CD4-positive, alpha-beta T cell (primary cell): ENCODE data around the gene CR1. TPM values are rescaled to one million over a fixed set of nuclear protein-coding genes. Genes with fewer than 3 reads are reported as not detected.

Source experiments
- ATAC-seq: fragments of 200-7000 bp; cut with Tn5 transposase; one replicate; pipeline ENCODE4 v1.10.0; 2022; ENCODE audit warnings: mild to moderate bottlenecking; ENCODE audit not compliant: poor library complexity
- CTCF ChIA-PET: fragments of 350-600 bp; sonication (Branson Sonifier 250); formaldehyde crosslinking; loops from one replicate; lab custom pipeline; 2021; ENCODE audit warnings: antibody characterized with exemption, inconsistent platforms; lab: Charles Lee
- POLR2A ChIA-PET: fragments of 350-600 bp; sonication (Branson Sonifier 250); formaldehyde crosslinking; loops from one replicate; lab custom pipeline; 2021; ENCODE audit warnings: antibody characterized with exemption, inconsistent platforms; lab: Charles Lee
- DNase-seq, 14 experiments: peaks; one replicate each; pipeline ENCODE4 v3.0.0-alpha.2; 2013 to 2020; ENCODE audit warnings: mixed read lengths in 2 of 14
- H3K27ac ChIP-seq, 2 donors: one replicate each; pipeline versions ENCODE4 v1.5.1 to v1.7.0; 2013; ENCODE audit warnings: low read length in 2 of 2, low read depth in 1 of 2, mild to moderate bottlenecking in 1 of 2
- H3K27me3 ChIP-seq, 2 experiments: 1 replicate in 1 of 2; 2 replicates in 1 of 2; pipeline versions ENCODE4 v1.6.1 to v1.7.0; 2013; ENCODE audit warnings: low read length in 2 of 2, control low read depth in 1 of 2, mild to moderate bottlenecking in 1 of 2, moderate library complexity in 1 of 2; ENCODE audit not compliant: insufficient read depth in 2 of 2, control insufficient read depth in 1 of 2
- H3K36me3 ChIP-seq: one replicate; pipeline ENCODE4 v1.6.1; 2013; ENCODE audit warnings: low read length, control low read depth; ENCODE audit not compliant: insufficient read depth
- H3K4me1 ChIP-seq: one replicate; pipeline ENCODE4 v1.6.1; 2013; ENCODE audit warnings: low read length, control low read depth; ENCODE audit not compliant: insufficient read depth
- H3K4me3 ChIP-seq: one replicate; pipeline ENCODE4 v1.5.1; 2013; ENCODE audit warnings: mild to moderate bottlenecking, low read length, moderate library complexity
- H3K9me3 ChIP-seq, 2 experiments: 1 replicate in 1 of 2; 2 replicates in 1 of 2; pipeline versions ENCODE4 v1.6.1 to v1.7.0; 2013; ENCODE audit warnings: low read length in 2 of 2, mild to moderate bottlenecking in 2 of 2, control low read depth in 1 of 2, moderate library complexity in 1 of 2; ENCODE audit not compliant: control insufficient read depth in 1 of 2, insufficient read depth in 1 of 2
- H3K27ac Mint-ChIP-seq: one replicate; pipeline ENCODE4 v1.8.0; 2020; ENCODE audit warnings: mixed read lengths
- H3K27me3 Mint-ChIP-seq: one replicate; pipeline ENCODE4 v1.8.0; 2021; ENCODE audit warnings: mixed read lengths
- H3K36me3 Mint-ChIP-seq: one replicate; pipeline ENCODE4 v1.8.0; 2021; ENCODE audit warnings: low read depth, mixed read lengths
- H3K4me1 Mint-ChIP-seq: one replicate; pipeline ENCODE4 v1.8.0; 2021; ENCODE audit warnings: low read depth, mixed read lengths
- H3K4me3 Mint-ChIP-seq: one replicate; pipeline ENCODE4 v1.8.0; 2020; ENCODE audit warnings: mild to moderate bottlenecking, mixed read lengths
- H3K9me3 Mint-ChIP-seq: one replicate; pipeline ENCODE4 v1.8.0; 2020; ENCODE audit warnings: mixed read lengths
- intact Hi-C, 2 experiments: fragments of 100-400 bp; cut with DNase I in 1 of 2; cut with micrococcal nuclease in 1 of 2; formaldehyde crosslinking; loops; one replicate each; pipeline versions ENCODE4 v1.15.1 to v1.9.0; 2023 to 2025; cut with DNase I, micrococcal nuclease
- total RNA-seq, 174 experiments: library from RNA in 2 of 174; stranded (reverse) in 2 of 174; gene quantifications; one replicate each; pipeline ENCODE4 v1.2.3 and lab custom pipeline; 2021 to 2026
- TF ChIP-seq, protein P1 (sequence below): fragments of 200-600 bp; IDR thresholded peaks from one replicate; pipeline ENCODE4 v1.8.0; 2022; ENCODE audit warnings: antibody characterized with exemption, mild to moderate bottlenecking

Gene CR1
- total RNA-seq, 2 experiments from 2014 or later, result 2.8 to 3.1 TPM

DNA sequence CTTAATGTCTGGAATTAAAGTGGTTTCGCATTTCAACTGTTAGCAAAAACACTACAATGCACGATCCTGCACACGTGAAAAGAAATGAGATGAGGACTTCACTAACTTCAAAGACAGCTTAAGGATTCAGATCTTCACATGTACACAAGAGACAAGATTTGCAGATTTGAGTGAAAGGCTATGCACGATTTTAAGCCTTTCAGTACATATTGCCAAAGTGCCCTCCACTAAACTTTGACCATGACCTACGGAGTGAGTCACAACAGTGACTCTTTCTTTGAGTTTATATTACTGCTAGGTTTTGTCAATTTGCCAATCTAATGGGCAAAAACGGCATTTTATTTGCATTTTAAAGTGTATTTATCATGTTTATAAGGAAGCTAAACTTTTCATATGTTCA is 107.8 kb downstream of the CR1 start:
- intact Hi-C loops, result no loop called here
- peaks cover 11% of the 10 kb centered on the region for H3K27me3 Mint-ChIP-seq

DNA sequence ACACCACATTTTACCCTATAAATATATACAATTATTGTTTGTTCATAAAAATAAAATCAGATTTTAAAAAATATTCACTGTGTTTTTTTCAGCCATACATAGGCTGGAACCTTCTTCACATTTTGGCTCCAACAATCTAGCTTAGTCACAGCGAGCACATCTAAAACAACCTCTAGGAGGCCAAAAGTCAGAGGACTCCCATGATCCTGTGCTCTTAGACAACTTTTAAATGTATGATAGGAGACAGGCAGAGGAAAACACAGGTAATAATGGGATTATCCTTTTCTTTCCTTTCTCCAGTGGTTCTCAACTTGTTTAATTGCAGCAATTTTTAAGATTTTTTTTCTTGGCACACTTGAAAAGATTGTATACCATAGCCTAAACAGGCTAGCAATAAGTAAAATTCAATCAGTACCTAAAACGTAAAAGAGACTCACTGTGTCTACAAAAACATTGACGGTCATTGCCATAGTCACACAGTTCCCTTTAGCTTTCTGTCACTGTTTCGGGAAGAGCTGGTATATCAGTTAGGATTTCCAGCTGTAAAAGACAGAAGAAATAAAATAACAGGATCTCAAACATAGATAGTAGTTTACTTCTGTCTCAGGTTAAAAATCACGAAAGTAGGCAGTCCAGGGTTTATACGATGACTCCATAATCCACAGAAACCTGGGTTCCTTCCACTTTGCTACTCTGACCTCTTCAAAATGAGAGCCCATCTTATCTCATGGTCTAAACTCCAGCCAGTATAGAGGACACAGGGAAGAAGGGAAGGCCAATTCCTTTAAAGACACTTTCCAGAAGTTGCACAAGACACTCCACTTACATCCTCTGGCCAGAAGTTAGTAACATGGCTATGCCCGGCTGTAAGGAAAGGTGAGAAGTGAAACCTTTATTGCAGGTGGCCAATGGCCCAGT is 109.7 kb downstream of the CR1 start:
- ChIA-PET CTCF (interaction anchor here (0.7 kb wide), 1 partner anchor 580 kb away, joined by 3 read pairs; no protein-coding TSS in a partner anchor), POLR2A (no interaction called here)
- H3K36me3 Mint-ChIP-seq, result no peaks in the 10 kb centered on the region
- H3K27ac Mint-ChIP-seq, result no peak overlapping the region
- intact Hi-C loops, result no loop called here
- no peak overlapping the region for H3K4me3 Mint-ChIP-seq
- Histone ChIP-seq H3K27ac (no peak overlapping the region), H3K9me3 (no peaks in the 10 kb centered on the region), H3K27me3 (no peaks in the 10 kb centered on the region), H3K4me1 (no peaks in the 10 kb centered on the region), H3K36me3 (no peaks in the 10 kb centered on the region), H3K4me3 (no peak overlapping the region)
- H3K4me1 Mint-ChIP-seq, result no peaks in the 10 kb centered on the region
- ATAC-seq (no peak), DNase-seq (no peak)
- H3K27me3 Mint-ChIP-seq, result no peaks in the 10 kb centered on the region
- TF ChIP-seq, protein P1, sequence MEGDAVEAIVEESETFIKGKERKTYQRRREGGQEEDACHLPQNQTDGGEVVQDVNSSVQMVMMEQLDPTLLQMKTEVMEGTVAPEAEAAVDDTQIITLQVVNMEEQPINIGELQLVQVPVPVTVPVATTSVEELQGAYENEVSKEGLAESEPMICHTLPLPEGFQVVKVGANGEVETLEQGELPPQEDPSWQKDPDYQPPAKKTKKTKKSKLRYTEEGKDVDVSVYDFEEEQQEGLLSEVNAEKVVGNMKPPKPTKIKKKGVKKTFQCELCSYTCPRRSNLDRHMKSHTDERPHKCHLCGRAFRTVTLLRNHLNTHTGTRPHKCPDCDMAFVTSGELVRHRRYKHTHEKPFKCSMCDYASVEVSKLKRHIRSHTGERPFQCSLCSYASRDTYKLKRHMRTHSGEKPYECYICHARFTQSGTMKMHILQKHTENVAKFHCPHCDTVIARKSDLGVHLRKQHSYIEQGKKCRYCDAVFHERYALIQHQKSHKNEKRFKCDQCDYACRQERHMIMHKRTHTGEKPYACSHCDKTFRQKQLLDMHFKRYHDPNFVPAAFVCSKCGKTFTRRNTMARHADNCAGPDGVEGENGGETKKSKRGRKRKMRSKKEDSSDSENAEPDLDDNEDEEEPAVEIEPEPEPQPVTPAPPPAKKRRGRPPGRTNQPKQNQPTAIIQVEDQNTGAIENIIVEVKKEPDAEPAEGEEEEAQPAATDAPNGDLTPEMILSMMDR, result no peak
- H3K9me3 Mint-ChIP-seq, result no peaks in the 10 kb centered on the region

More for the DNA sequence above, 107.8 kb downstream of the CR1 start:
- Mint-ChIP-seq H3K4me1 (no peaks in the 10 kb centered on the region), H3K27ac (no peak overlapping the region), H3K36me3 (no peaks in the 10 kb centered on the region), H3K4me3 (no peak overlapping the region), H3K9me3 (no peaks in the 10 kb centered on the region)
- Histone ChIP-seq H3K27ac (no peak overlapping the region), H3K27me3 (no peaks in the 10 kb centered on the region), H3K4me3 (no peak overlapping the region), H3K9me3 (no peaks in the 10 kb centered on the region), H3K36me3 (no peaks in the 10 kb centered on the region), H3K4me1 (no peaks in the 10 kb centered on the region)
- ChIA-PET POLR2A (no interaction called here), CTCF (no interaction called here)
- DNase-seq (no peak), ATAC-seq (no peak)
- TF ChIP-seq, protein P1, result no peak

DNA sequence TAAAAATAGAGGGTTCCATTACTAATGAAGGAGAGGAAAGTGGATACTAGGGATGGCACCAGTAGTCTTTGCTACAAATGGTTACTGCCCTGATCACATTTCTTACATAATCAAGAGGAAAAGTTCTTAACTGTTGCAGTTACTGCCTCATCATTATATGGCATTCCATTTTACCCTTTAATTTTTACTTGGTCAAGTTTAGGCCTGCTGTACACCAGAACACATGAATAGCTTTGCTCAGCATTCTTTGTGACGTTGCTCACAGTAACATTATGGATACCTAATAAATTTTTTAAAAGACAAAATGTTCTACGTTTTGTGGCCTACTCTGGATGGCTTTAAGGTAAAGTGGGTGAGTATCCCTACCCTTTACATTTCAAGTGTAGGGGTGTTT is 110.4 kb downstream of the CR1 start:
- Mint-ChIP-seq H3K27me3 (no peaks in the 10 kb centered on the region), H3K36me3 (no peaks in the 10 kb centered on the region), H3K4me1 (no peaks in the 10 kb centered on the region), H3K9me3 (no peaks in the 10 kb centered on the region), H3K4me3 (no peak overlapping the region), H3K27ac (no peak overlapping the region)
- intact Hi-C loops, result no loop called here
- Histone ChIP-seq H3K9me3 (no peaks in the 10 kb centered on the region), H3K4me3 (no peak overlapping the region), H3K27ac (no peak overlapping the region), H3K4me1 (no peaks in the 10 kb centered on the region), H3K27me3 (no peaks in the 10 kb centered on the region), H3K36me3 (no peaks in the 10 kb centered on the region)
- POLR2A ChIA-PET, result no interaction called here
- DNase-seq (no peak), ATAC-seq (no peak)
- TF ChIP-seq, protein P1, result no peak
- CTCF ChIA-PET, result no interaction called here
